Measurements from ENCODE around the gene TRMT13. TPM values are rescaled to one million over a fixed set of nuclear protein-coding genes. Genes with fewer than 3 reads are reported as not detected.

TRMT13 gene
- total RNA-seq, 4 donors from 2014 or later, result 5.5 to 22.6 (median 10.6) TPM

- no peaks in the 10 kb centered on the region for H3K9me3 ChIP-seq
- no peak for ATAC-seq
- H3K4me1 ChIP-seq, result no peaks in the 10 kb centered on the region
- H3K36me3 ChIP-seq, result peaks cover 0 to 26% of the 10 kb centered on the region in 2 donors
- H3K27ac ChIP-seq, result no peak overlapping the region
- DNase-seq, result no peak
- TF ChIP-seq CTCF (IDR thresholded peaks at IDR 0.05 in 4 of 5, conservative IDR thresholded peaks at IDR 0.05 in 1 of 5), result no peak
- no peak for TF ChIP-seq POLR2A (IDR thresholded peaks at IDR 0.05)
- no peak overlapping the region for H3K4me3 ChIP-seq
- intact Hi-C loops (cut with DNase I; ENCODE audit: low total_unique reads) (no loop called here), in situ Hi-C loops (cut with MboI; ENCODE audit: low sequenced_read_pairs in 4 of 4) (no loop called here)
- no peaks in the 10 kb centered on the region for H3K27me3 ChIP-seq
These were observed 32.8 kb upstream of the TRMT13 start for GRCh38 chr1:100100202-100100601.

- H3K4me3 ChIP-seq, result no peak overlapping the region
- no peak for ATAC-seq
- H3K4me1 ChIP-seq, result no peaks in the 10 kb centered on the region
- no peak for DNase-seq
- H3K27me3 ChIP-seq, result no peaks in the 10 kb centered on the region
- no peaks in the 10 kb centered on the region for H3K9me3 ChIP-seq
- TF ChIP-seq CTCF (IDR thresholded peaks at IDR 0.05 in 4 of 5, conservative IDR thresholded peaks at IDR 0.05 in 1 of 5), result no peak
- no peak for TF ChIP-seq POLR2A (IDR thresholded peaks at IDR 0.05)
- peaks cover 0 to 26% of the 10 kb centered on the region in 2 donors for H3K36me3 ChIP-seq
- intact Hi-C loops (cut with DNase I; ENCODE audit: low total_unique reads), result no loop called here
- H3K27ac ChIP-seq, result no peak overlapping the region
- in situ Hi-C loops (cut with MboI; ENCODE audit: low sequenced_read_pairs in 4 of 4), result no loop called here
These were observed 31.4 kb upstream of the TRMT13 start for GRCh38 chr1:100101564-100101963.

- intact Hi-C loops (cut with DNase I; ENCODE audit: low total_unique reads), result no loop called here
- no peaks in the 10 kb centered on the region for H3K4me1 ChIP-seq
These were observed 25.3 kb upstream of the TRMT13 start for GRCh38 chr1:100107696-100108095.

GRCh38 chr1:100109554-100110066 is 23.4 kb upstream of the TRMT13 start:
- no peaks in the 10 kb centered on the region for H3K27me3 ChIP-seq
- DNase-seq, result no peak
- intact Hi-C loops (cut with DNase I; ENCODE audit: low total_unique reads) (no loop called here), in situ Hi-C loops (cut with MboI; ENCODE audit: low sequenced_read_pairs in 4 of 4) (no loop called here)
- no peaks in the 10 kb centered on the region for H3K4me1 ChIP-seq
- peaks cover 0 to 9% of the 10 kb centered on the region in 2 donors for H3K36me3 ChIP-seq
- no peaks in the 10 kb centered on the region for H3K9me3 ChIP-seq
- no peak for ATAC-seq
- no peak overlapping the region for H3K27ac ChIP-seq
- TF ChIP-seq CTCF (IDR thresholded peaks at IDR 0.05 in 4 of 5, conservative IDR thresholded peaks at IDR 0.05 in 1 of 5), result no peak
- no peak for TF ChIP-seq POLR2A (IDR thresholded peaks at IDR 0.05)
- H3K4me3 ChIP-seq, result no peak overlapping the region

More at GRCh38 chr1:100107696-100108095, 25.3 kb upstream of the TRMT13 start:
- DNase-seq (no peak), ATAC-seq (no peak)
- no peak overlapping the region for H3K4me3 ChIP-seq
- no peaks in the 10 kb centered on the region for H3K27me3 ChIP-seq
- peaks cover 0 to 20% of the 10 kb centered on the region in 2 donors for H3K36me3 ChIP-seq
- in situ Hi-C loops (cut with MboI; ENCODE audit: low sequenced_read_pairs in 4 of 4), result no loop called here
- H3K9me3 ChIP-seq, result no peaks in the 10 kb centered on the region
- no peak overlapping the region for H3K27ac ChIP-seq
- no peak for TF ChIP-seq POLR2A (IDR thresholded peaks at IDR 0.05)
- no peak for TF ChIP-seq CTCF (IDR thresholded peaks at IDR 0.05 in 4 of 5, conservative IDR thresholded peaks at IDR 0.05 in 1 of 5)

- no peak for DNase-seq
- H3K9me3 ChIP-seq, result no peaks in the 10 kb centered on the region
- ATAC-seq, result no peak
- no peak overlapping the region for H3K4me3 ChIP-seq
- peaks cover 0 to 9% of the 10 kb centered on the region in 2 donors for H3K36me3 ChIP-seq
- H3K27me3 ChIP-seq, result no peaks in the 10 kb centered on the region
- no peak overlapping the region for H3K27ac ChIP-seq
- in situ Hi-C loops (cut with MboI; ENCODE audit: low sequenced_read_pairs in 4 of 4), result no loop called here
- no peaks in the 10 kb centered on the region for H3K4me1 ChIP-seq
- no peak for TF ChIP-seq POLR2A (IDR thresholded peaks at IDR 0.05)
- no peak for TF ChIP-seq CTCF (IDR thresholded peaks at IDR 0.05 in 4 of 5, conservative IDR thresholded peaks at IDR 0.05 in 1 of 5)
- intact Hi-C loops (cut with DNase I; ENCODE audit: low total_unique reads), result no loop called here
These were observed 17.4 kb upstream of the TRMT13 start for GRCh38 chr1:100115524-100115923.

All from gastrocnemius medialis (tissue), 4 donors.